IMR-90 (cell line): ENCODE data around the gene CEP85. TPM values are rescaled to one million over a fixed set of nuclear protein-coding genes. Genes with fewer than 3 reads are reported as not detected.

Source experiments
- ATAC-seq: fragments of 200-7000 bp; cut with Tn5 transposase; 2 replicates; pipeline ENCODE4 v1.9.1; 2020; ENCODE audit warnings: low read depth, mild to moderate bottlenecking, moderate library complexity
- BruUV-seq: library from RNA; stranded (reverse); fragments of 400-500 nt; replicated peaks from 2 replicates; lab custom pipeline; 2021; lab: Mats Ljungman, UMichigan
- CTCF ChIA-PET: fragments of 300-600 bp; formaldehyde crosslinking; extraction: SDS; loops from one replicate; lab custom pipeline; 2021; ENCODE audit warnings: antibody characterized with exemption; lab: Yijun Ruan, JAX
- POLR2A ChIA-PET: fragments of 300-600 bp; sonication (Branson Sonifier 250); formaldehyde crosslinking; loops from one replicate; lab custom pipeline; 2022; ENCODE audit warnings: antibody characterized with exemption; ENCODE audit not compliant: unreplicated experiment; lab: Charles Lee
- DNase-seq: peaks from one replicate; pipeline ENCODE4 v3.0.0; 2013
- H2AFZ ChIP-seq: replicated peaks from 2 replicates; pipeline ENCODE3; 2013; ENCODE audit warnings: low read length, mild to moderate bottlenecking; ENCODE audit not compliant: poor library complexity
- H2AK5ac ChIP-seq: 2 replicates; pipeline ENCODE4 v1.6.1; 2013; ENCODE audit warnings: low read depth, low read length, inconsistent platforms
- H2AK9ac ChIP-seq: replicated peaks from 2 replicates; pipeline ENCODE3; 2013; ENCODE audit warnings: mild to moderate bottlenecking, low read depth, low read length, moderate library complexity; ENCODE audit not compliant: poor library complexity
- H2BK120ac ChIP-seq: 2 replicates; pipeline ENCODE4 v1.6.1; 2013; ENCODE audit warnings: low read depth, low read length, inconsistent platforms
- H2BK15ac ChIP-seq: 3 replicates; pipeline ENCODE4 v1.6.1; 2013; ENCODE audit warnings: low read depth, low read length, inconsistent platforms
- H2BK20ac ChIP-seq: 2 replicates; pipeline ENCODE4 v1.6.1; 2013; ENCODE audit warnings: low read depth, mild to moderate bottlenecking, inconsistent platforms, low read length, moderate library complexity
- H2BK5ac ChIP-seq: 2 replicates; pipeline ENCODE4 v1.6.1; 2013; ENCODE audit warnings: mild to moderate bottlenecking, low read depth, low read length, inconsistent platforms; ENCODE audit not compliant: poor library complexity, severe bottlenecking
- H3K14ac ChIP-seq: replicated peaks from 2 replicates; pipeline ENCODE4 v1.6.1; 2013; ENCODE audit warnings: low read depth, low read length, inconsistent platforms
- H3K18ac ChIP-seq: 2 replicates; pipeline ENCODE4 v1.6.1; 2013; ENCODE audit warnings: low read depth, low read length, control low read depth
- H3K23ac ChIP-seq: 2 replicates; pipeline ENCODE4 v1.6.1; 2013; ENCODE audit warnings: low read depth, low read length, inconsistent platforms
- H3K27ac ChIP-seq: 2 replicates; pipeline ENCODE4 v1.5.1; 2013; ENCODE audit warnings: mild to moderate bottlenecking, control low read depth, low read length; ENCODE audit not compliant: insufficient read depth
- H3K27me3 ChIP-seq: 2 replicates; pipeline ENCODE4 v1.6.1; 2013; ENCODE audit warnings: low read length; ENCODE audit not compliant: control insufficient read depth, insufficient read depth
- H3K36me3 ChIP-seq: 2 replicates; pipeline ENCODE4 v1.6.1; 2013; ENCODE audit warnings: low read length, mixed read lengths; ENCODE audit not compliant: control insufficient read depth, insufficient read depth
- H3K4ac ChIP-seq: 2 replicates; pipeline ENCODE4 v1.6.1; 2013; ENCODE audit warnings: low read depth, low read length, inconsistent platforms
- H3K4me1 ChIP-seq: 2 replicates; pipeline ENCODE4 v1.6.1; 2013; ENCODE audit warnings: low read length, mixed read lengths; ENCODE audit not compliant: control insufficient read depth, insufficient read depth
- H3K4me2 ChIP-seq: 2 replicates; pipeline ENCODE4 v1.6.1; 2013; ENCODE audit warnings: low read depth, mild to moderate bottlenecking, control low read depth, low read length, moderate library complexity
- H3K4me3 ChIP-seq: 2 replicates; pipeline ENCODE4 v1.5.1; 2013; ENCODE audit warnings: low read depth, mild to moderate bottlenecking, control low read depth, low read length, moderate library complexity; ENCODE audit not compliant: insufficient read depth
- H3K56ac ChIP-seq: 2 replicates; pipeline ENCODE4 v1.6.1; 2013; ENCODE audit warnings: low read length, inconsistent platforms; ENCODE audit not compliant: insufficient read depth; ENCODE audit errors: extremely low read depth
- H3K79me1 ChIP-seq, 2 experiments: 2 replicates each; pipeline ENCODE4 v1.6.1; 2013; ENCODE audit warnings: low read length in 2 of 2, inconsistent platforms in 1 of 2, low read depth in 1 of 2
- H3K9ac ChIP-seq: 2 replicates; pipeline ENCODE4 v1.6.1; 2013; ENCODE audit warnings: low read depth, low read length, control low read depth
- H3K9me1 ChIP-seq: 2 replicates; pipeline ENCODE4 v1.6.1; 2013; ENCODE audit warnings: low read length, inconsistent platforms; ENCODE audit not compliant: insufficient read depth
- H3K9me3 ChIP-seq: 2 replicates; pipeline ENCODE4 v1.6.1; 2013; ENCODE audit warnings: low read length; ENCODE audit not compliant: control insufficient read depth, insufficient read depth
- H4K20me1 ChIP-seq: 2 replicates; pipeline ENCODE4 v1.6.1; 2013; ENCODE audit warnings: low read length, inconsistent platforms; ENCODE audit not compliant: insufficient read depth
- H4K5ac ChIP-seq: 2 replicates; pipeline ENCODE4 v1.6.1; 2013; ENCODE audit warnings: mild to moderate bottlenecking, low read depth, low read length, control low read depth
- H4K8ac ChIP-seq, 2 experiments: 2 replicates each; pipeline ENCODE4 v1.6.1; 2013; ENCODE audit warnings: low read depth in 2 of 2, low read length in 2 of 2, control low read depth in 1 of 2, inconsistent platforms in 1 of 2
- H4K91ac ChIP-seq: 2 replicates; pipeline ENCODE4 v1.6.1; 2013; ENCODE audit warnings: low read depth, low read length, inconsistent platforms; ENCODE audit not compliant: insufficient read depth
- MAFK ChIP-seq: IDR thresholded peaks from 2 replicates; pipeline ENCODE4 v1.6.1; 2012; ENCODE audit warnings: low read depth, low read length, improper control_type of control experiment
- NFE2L2 ChIP-seq: fragments of 150-350 bp; IDR thresholded peaks from 2 replicates; pipeline ENCODE4 v1.6.1; 2016; ENCODE audit warnings: low read depth, mild to moderate bottlenecking, low read length
- SMC3 ChIP-seq: fragments of 150-350 bp; IDR thresholded peaks from 2 replicates; pipeline ENCODE4 v1.6.1; 2016; ENCODE audit warnings: low read depth, mild to moderate bottlenecking, antibody characterized with exemption, low read length, moderate library complexity
- WGBS, 2 experiments: methylation state at CpG; one replicate each; pipeline versions ENCODE4 v1.1.5 to v1.1.7; 2013; ENCODE audit warnings: missing lambda C conversion rate in 2 of 2; ENCODE audit not compliant: insufficient read length in 1 of 2; ENCODE audit errors: extremely low coverage in 2 of 2; 5-methylcytosine and 5-hydroxymethylcytosine counted together
- dilution Hi-C: fragments of 300-500 bp; cut with HindIII; formaldehyde crosslinking; loops from one replicate; pipeline ENCODE4 v1.14.3; 2018; ENCODE audit warnings: low sequenced_read_pairs; ENCODE audit not compliant: unreplicated experiment
- in situ Hi-C: fragments of 300-500 bp; cut with MboI; formaldehyde crosslinking; loops from 3 replicates; pipeline ENCODE4 v1.14.3; 2019; ENCODE audit warnings: low sequenced_read_pairs, inconsistent platforms, mixed read lengths
- intact Hi-C: fragments of 100-400 bp; cut with micrococcal nuclease; formaldehyde crosslinking; loops from 2 replicates; pipeline ENCODE4 v1.10.0; 2022
- polyA plus RNA-seq, 3 experiments: library from polyadenylated mRNA; depleted of rRNA; stranded (reverse); fragments of >200 nt; gene quantifications; 2 replicates each; pipeline ENCODE4 v1.2.3, GENCODE V29; 2012; ENCODE audit warnings: low replicate concordance in 1 of 3
- total RNA-seq: library from RNA; depleted of rRNA; stranded (reverse); fragments of >200 nt; gene quantifications from 2 replicates; pipeline ENCODE4 v1.2.3, GENCODE V29; 2012

Gene CEP85
- total and polyA plus RNA-seq, 2 of the 4 experiments (the other 2 are of a cell fraction), result 11.5 to 11.8 TPM

DNA sequence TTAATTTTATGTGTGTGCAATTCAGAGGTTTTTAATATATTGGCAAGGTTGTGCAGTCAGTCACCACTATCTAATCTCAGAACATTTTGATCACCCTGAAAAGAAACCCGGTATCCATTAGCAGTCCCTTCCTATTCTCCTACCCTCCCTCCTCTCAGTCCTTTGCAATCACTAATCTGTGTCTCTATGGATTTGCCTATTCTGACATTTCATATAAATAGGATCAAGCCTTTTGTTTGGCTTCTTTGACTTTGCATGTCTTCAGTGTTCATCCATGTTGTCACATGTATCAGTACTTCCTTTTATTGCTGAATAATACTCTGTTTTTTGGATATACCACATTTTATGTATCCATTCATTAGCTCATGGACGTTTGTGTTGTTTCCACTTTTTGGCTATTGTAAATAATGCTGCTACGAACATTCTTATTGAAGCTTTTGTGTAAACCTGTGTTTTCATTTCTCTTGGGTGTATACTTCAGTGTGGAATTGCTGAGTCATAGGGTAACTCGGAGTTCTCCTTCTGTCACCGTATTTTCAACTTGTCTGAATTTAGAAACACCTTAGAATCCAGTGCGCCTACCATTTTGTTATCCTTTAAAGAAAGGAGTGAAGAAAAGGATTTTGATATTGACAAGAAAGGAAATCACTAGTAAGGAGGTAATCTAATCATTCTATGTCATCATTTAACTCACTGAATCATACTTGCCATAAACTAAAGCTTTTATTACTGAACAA, 3.4 kb downstream of the CEP85 start:
- no peak overlapping the region; the same call in 1 of the 2 replicates for H4K5ac ChIP-seq
- dilution Hi-C loops (no loop called here), in situ Hi-C loops (no loop called here), intact Hi-C loops (loop anchor here (10.0 kb wide), 1 partner anchor 133 kb away; no protein-coding TSS in a partner anchor)
- H3K23ac ChIP-seq, result peak overlapping the region; percentile 59; the same call in 1 of the 2 replicates
- no peaks in the 10 kb centered on the region for H3K36me3 ChIP-seq
- H2BK120ac ChIP-seq, result peak overlapping the region; percentile 51; the same call in 1 of the 2 replicates
- H2BK20ac ChIP-seq, result no peak overlapping the region
- no CpG with 5 or more reads among the region's 6 CpGs for WGBS, 2 experiments
- POLR2A ChIA-PET, result no interaction called here
- H4K20me1 ChIP-seq, result no peaks in the 10 kb centered on the region
- TF ChIP-seq MAFK (peak; percentile 73), NFE2L2 (peak; percentile 97), SMC3 (no peak)
- H3K4me3 ChIP-seq, result no peak overlapping the region
- CTCF ChIA-PET, result interaction anchor here (1.6 kb wide), 1 partner anchor 42 kb away, joined by 3 read pairs; no protein-coding TSS in a partner anchor
- no peak overlapping the region for H3K27ac ChIP-seq
- H3K18ac ChIP-seq, result peak overlapping the region; percentile 20; the same call in 1 of the 2 replicates
- peaks cover 6% of the 10 kb centered on the region; the same call in 1 of the 2 replicates for H3K9me1 ChIP-seq
- no peak overlapping the region for H2AK9ac ChIP-seq
- no peak overlapping the region for H4K91ac ChIP-seq
- ATAC-seq (no peak), DNase-seq (peak; percentile 33)
- no peak overlapping the region for H3K56ac ChIP-seq
- H3K9ac ChIP-seq, result no peak overlapping the region
- H2AK5ac ChIP-seq, result no peak overlapping the region
- peak overlapping the region in 1 of 2 experiments; percentile 10; a peak in 1 of 4 replicates for H4K8ac ChIP-seq
- peak overlapping the region; percentile 34; the same call in 1 of the 2 replicates for H3K4me2 ChIP-seq
- H3K4ac ChIP-seq, result peak overlapping the region; percentile 24; the same call in 1 of the 2 replicates
- peak overlapping the region; percentile 29 for H2BK5ac ChIP-seq
- H3K14ac ChIP-seq, result 0 out of 2 replicates have a peak overlapping the region, but pooled peaks have one; percentile 10
- H3K4me1 ChIP-seq, result peaks cover 4% of the 10 kb centered on the region
- BruUV-seq, result no TSS peak
- H3K79me1 ChIP-seq, result peaks cover 24 to 54% of the 10 kb centered on the region in 2 experiments
- no peak overlapping the region for H2AFZ ChIP-seq
- H3K27me3 ChIP-seq, result no peaks in the 10 kb centered on the region
- no peaks in the 10 kb centered on the region for H3K9me3 ChIP-seq
- no peak overlapping the region for H2BK15ac ChIP-seq
